Measurements from ENCODE around the gene SSBP4. TPM values are rescaled to one million over a fixed set of nuclear protein-coding genes. Genes with fewer than 3 reads are reported as not detected.

The SSBP4 gene
- total RNA-seq, 1 experiment from 2014 or later, result 46.1 TPM

DNA sequence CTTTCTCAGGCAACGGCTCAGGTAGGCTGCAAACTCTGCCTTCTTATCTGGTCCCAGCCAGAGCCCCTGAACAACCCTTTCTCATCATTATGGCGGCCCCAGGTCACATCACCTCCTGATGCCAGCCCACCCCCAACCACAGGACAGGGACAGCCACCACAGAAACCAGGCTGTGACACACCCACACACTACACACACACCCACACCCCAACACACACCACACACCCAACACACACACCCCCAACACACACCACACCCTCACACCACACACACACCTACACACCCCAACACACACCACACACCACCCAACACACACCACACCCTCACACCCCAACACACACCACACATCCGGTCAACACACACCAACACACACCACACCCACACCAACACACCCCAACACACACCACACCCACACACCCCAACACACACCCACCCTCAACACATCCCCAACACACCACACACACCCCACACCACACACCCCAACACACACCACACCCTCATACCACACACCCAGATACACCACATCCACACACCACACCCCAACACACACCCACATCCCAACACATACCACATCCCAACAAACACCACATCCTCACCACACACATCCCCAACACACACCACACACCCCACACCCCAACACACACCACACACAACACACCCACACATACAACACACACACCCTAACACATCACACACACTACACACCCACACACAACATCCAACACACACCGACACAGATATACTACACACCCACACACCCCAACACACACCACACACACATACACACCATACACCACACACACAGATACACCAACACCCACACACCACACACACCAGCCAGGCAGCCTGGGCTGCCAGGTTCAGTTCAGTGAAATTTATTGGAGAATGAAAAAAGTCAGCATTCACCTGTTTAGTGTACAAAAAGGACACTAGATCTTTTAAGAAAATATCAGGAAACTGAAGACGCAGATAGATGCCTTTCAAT is 22.9 kb downstream of the SSBP4 start:
- Histone ChIP-seq H3K14ac (ENCODE audit: insufficient read depth, low read length) (no peak overlapping the region), H2AFZ (ENCODE audit: low read length) (no peak overlapping the region), H3K4me1 (ENCODE audit: insufficient read depth, low read length) (peaks cover 7% of the 10 kb centered on the region; the same call in 1 of the 2 replicates), H2BK15ac (ENCODE audit: low read depth, low read length) (no peak overlapping the region), H2BK20ac (ENCODE audit: low read depth, low read length, poor library complexity, severe bottlenecking) (no peak overlapping the region), H2BK12ac (ENCODE audit: insufficient read length, low read depth, low read length) (no peak overlapping the region), H3K4ac (ENCODE audit: low read depth, low read length) (no peak overlapping the region), H4K5ac (ENCODE audit: insufficient read length, low read depth, low read length) (no peak overlapping the region), H3K23ac (ENCODE audit: insufficient read length, low read depth, low read length) (no peak overlapping the region), H2BK120ac (ENCODE audit: low read depth, low read length, poor library complexity, severe bottlenecking) (no peak overlapping the region), H2BK5ac (ENCODE audit: insufficient read length, low read length) (no peak overlapping the region), H3K18ac (ENCODE audit: insufficient read length, low read depth, low read length) (no peak overlapping the region), H3K79me1 (ENCODE audit: insufficient read depth, low read depth, low read length, poor library complexity, severe bottlenecking) (no peaks in the 10 kb centered on the region), H3K9me3 (ENCODE audit: control insufficient read depth, low read depth, low read length) (no peaks in the 10 kb centered on the region), H3K56ac (ENCODE audit: insufficient read length, low read depth, low read length) (no peak overlapping the region), H3K79me2 (ENCODE audit: insufficient read depth, low read length) (no peaks in the 10 kb centered on the region), H4K8ac (replicated peaks; ENCODE audit: insufficient read length, low read depth, low read length) (no peak overlapping the region), H3K23me2 (ENCODE audit: insufficient read length, low read depth, low read length, poor library complexity, severe bottlenecking) (peaks cover 4% of the 10 kb centered on the region), H3T11ph (ENCODE audit: low read length) (no peak overlapping the region), H4K91ac (ENCODE audit: insufficient read length, low read depth, low read length) (no peak overlapping the region), H3K27ac (ENCODE audit: insufficient read length, low read depth, low read length) (no peak overlapping the region), H3K4me2 (ENCODE audit: insufficient read depth, insufficient read length, low read length) (no peak overlapping the region), H2AK5ac (ENCODE audit: insufficient read length, low read length) (no peak overlapping the region), H3K9ac (ENCODE audit: extremely low read depth, insufficient read length, low read length) (no peak overlapping the region), H4K20me1 (ENCODE audit: control insufficient read depth, insufficient read depth, insufficient read length) (no peaks in the 10 kb centered on the region), H3K27me3 (ENCODE audit: insufficient read depth, low read length) (no peaks in the 10 kb centered on the region)
- Mint-ChIP-seq H3K9me3 (peaks cover 3% of the 10 kb centered on the region in 2 experiments; a peak in 3 of 5 replicates), H3K36me3 (ENCODE audit: insufficient read depth in 1 of 3, low read depth in 3 of 3) (peaks cover 5 to 23% (median 15%) of the 10 kb centered on the region in 3 experiments; a peak in 6 of 7 replicates), H3K4me1 (peaks cover 20 to 23% of the 10 kb centered on the region in 2 experiments), H3K4me3 (peak overlapping the region in 1 of 2 experiments; percentile 4; a peak in 1 of 5 replicates), H3K27ac (no peak overlapping the region; a peak in 2 of 7 replicates), H3K27me3 (ENCODE audit: low read depth) (peaks cover 1% of the 10 kb centered on the region; the same call in 1 of the 2 replicates)
- WGBS (ENCODE audit: extremely low coverage, insufficient read length, low lambda C conversion rate), result 100% methylated on average over 2 of the region's 5 CpGs
- no peak for DNase-seq
- TF ChIP-seq, protein P1, sequence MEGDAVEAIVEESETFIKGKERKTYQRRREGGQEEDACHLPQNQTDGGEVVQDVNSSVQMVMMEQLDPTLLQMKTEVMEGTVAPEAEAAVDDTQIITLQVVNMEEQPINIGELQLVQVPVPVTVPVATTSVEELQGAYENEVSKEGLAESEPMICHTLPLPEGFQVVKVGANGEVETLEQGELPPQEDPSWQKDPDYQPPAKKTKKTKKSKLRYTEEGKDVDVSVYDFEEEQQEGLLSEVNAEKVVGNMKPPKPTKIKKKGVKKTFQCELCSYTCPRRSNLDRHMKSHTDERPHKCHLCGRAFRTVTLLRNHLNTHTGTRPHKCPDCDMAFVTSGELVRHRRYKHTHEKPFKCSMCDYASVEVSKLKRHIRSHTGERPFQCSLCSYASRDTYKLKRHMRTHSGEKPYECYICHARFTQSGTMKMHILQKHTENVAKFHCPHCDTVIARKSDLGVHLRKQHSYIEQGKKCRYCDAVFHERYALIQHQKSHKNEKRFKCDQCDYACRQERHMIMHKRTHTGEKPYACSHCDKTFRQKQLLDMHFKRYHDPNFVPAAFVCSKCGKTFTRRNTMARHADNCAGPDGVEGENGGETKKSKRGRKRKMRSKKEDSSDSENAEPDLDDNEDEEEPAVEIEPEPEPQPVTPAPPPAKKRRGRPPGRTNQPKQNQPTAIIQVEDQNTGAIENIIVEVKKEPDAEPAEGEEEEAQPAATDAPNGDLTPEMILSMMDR (conservative IDR thresholded peaks at IDR 0.05), result no peak

Measured in H9 (cell line).